ENCODE measurements around the gene SNX2.

Gene SNX2

GRCh38 chr5:122815218-122815767, 40.4 kb downstream of the SNX2 start:
- no peak overlapping the region for H3K9ac ChIP-seq (ENCODE audit: low read length)
- H3K27ac ChIP-seq (ENCODE audit: low read depth, low read length), result no peak overlapping the region
- H3K4me3 ChIP-seq (ENCODE audit: low read length), result no peak overlapping the region
- H3K4me1 ChIP-seq (ENCODE audit: control insufficient read depth, insufficient read depth, low read length), result no peaks in the 10 kb centered on the region
- no peaks in the 10 kb centered on the region for H3K27me3 ChIP-seq (ENCODE audit: control insufficient read depth, insufficient read depth, low read length)
- H3K36me3 ChIP-seq (ENCODE audit: control insufficient read depth, insufficient read depth, low read length), result peaks cover 7% of the 10 kb centered on the region

DNA sequence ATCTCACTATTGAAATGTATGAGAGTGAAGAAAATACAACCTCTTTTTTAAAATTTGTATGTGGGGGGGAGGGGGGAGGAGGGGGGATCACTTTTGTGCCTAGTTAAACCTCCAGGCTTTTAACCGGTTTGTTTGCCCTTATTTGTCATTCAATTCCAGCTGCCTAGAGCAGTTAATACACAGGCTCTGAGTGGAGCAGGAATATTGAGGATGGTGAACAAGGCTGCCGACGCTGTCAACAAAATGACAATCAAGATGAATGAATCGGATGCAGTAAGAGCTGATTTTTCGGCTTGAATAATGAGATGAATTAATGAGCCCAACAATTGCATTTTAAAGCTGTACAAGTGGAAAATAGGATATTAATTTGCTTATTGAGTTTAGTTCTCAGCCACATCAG, 41.9 kb downstream of the SNX2 start:
- Histone ChIP-seq H3K27me3 (ENCODE audit: control insufficient read depth, insufficient read depth, low read length) (no peaks in the 10 kb centered on the region), H3K4me1 (ENCODE audit: control insufficient read depth, insufficient read depth, low read length) (no peaks in the 10 kb centered on the region), H3K9ac (ENCODE audit: low read length) (no peak overlapping the region), H3K4me3 (ENCODE audit: low read length) (no peak overlapping the region), H3K27ac (ENCODE audit: low read depth, low read length) (no peak overlapping the region), H3K36me3 (ENCODE audit: control insufficient read depth, insufficient read depth, low read length) (peaks cover 7% of the 10 kb centered on the region)

GRCh38 chr5:122831984-122832383, 57.1 kb downstream of the SNX2 start:
- no peak overlapping the region for H3K9ac ChIP-seq (ENCODE audit: low read length)
- no peak overlapping the region for H3K4me3 ChIP-seq (ENCODE audit: low read length)
- H3K36me3 ChIP-seq (ENCODE audit: control insufficient read depth, insufficient read depth, low read length), result no peaks in the 10 kb centered on the region
- H3K4me1 ChIP-seq (ENCODE audit: control insufficient read depth, insufficient read depth, low read length), result no peaks in the 10 kb centered on the region
- no peak overlapping the region for H3K27ac ChIP-seq (ENCODE audit: low read depth, low read length)
- no peaks in the 10 kb centered on the region for H3K27me3 ChIP-seq (ENCODE audit: control insufficient read depth, insufficient read depth, low read length)

DNA sequence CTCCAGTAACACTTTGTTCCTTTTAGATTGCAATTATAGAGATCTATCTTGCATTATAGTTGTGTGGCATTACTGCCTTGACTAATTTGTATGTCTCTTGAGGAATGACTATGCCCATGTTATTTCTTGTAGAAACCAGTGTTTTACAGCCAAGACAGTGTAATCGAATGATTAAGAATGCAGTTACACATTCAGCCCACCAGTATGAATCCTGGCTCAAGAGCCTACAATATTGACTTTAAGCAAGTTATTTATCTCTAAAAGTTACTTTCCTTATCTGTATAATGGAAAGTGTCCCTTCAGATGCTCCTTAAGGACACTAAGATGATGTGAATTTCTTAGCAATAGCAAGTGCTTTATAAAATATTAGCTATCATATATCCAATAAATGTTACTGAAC, 60.8 kb downstream of the SNX2 start:
- no peak overlapping the region for H3K9ac ChIP-seq (ENCODE audit: low read length)
- no peaks in the 10 kb centered on the region for H3K4me1 ChIP-seq (ENCODE audit: control insufficient read depth, insufficient read depth, low read length)
- H3K36me3 ChIP-seq (ENCODE audit: control insufficient read depth, insufficient read depth, low read length), result no peaks in the 10 kb centered on the region
- H3K27ac ChIP-seq (ENCODE audit: low read depth, low read length), result no peak overlapping the region
- H3K27me3 ChIP-seq (ENCODE audit: control insufficient read depth, insufficient read depth, low read length), result no peaks in the 10 kb centered on the region
- H3K4me3 ChIP-seq (ENCODE audit: low read length), result no peak overlapping the region

- H3K4me3 ChIP-seq (ENCODE audit: low read length), result no peak overlapping the region
- H3K27me3 ChIP-seq (ENCODE audit: control insufficient read depth, insufficient read depth, low read length), result no peaks in the 10 kb centered on the region
- no peaks in the 10 kb centered on the region for H3K4me1 ChIP-seq (ENCODE audit: control insufficient read depth, insufficient read depth, low read length)
- H3K27ac ChIP-seq (ENCODE audit: low read depth, low read length), result no peak overlapping the region
- no peaks in the 10 kb centered on the region for H3K36me3 ChIP-seq (ENCODE audit: control insufficient read depth, insufficient read depth, low read length)
- H3K9ac ChIP-seq (ENCODE audit: low read length), result no peak overlapping the region
Observed at GRCh38 chr5:122836947-122837346, 62.1 kb downstream of the SNX2 start.

GRCh38 chr5:122839731-122840130, 64.9 kb downstream of the SNX2 start:
- Histone ChIP-seq H3K36me3 (ENCODE audit: control insufficient read depth, insufficient read depth, low read length) (no peaks in the 10 kb centered on the region), H3K27me3 (ENCODE audit: control insufficient read depth, insufficient read depth, low read length) (no peaks in the 10 kb centered on the region), H3K27ac (ENCODE audit: low read depth, low read length) (no peak overlapping the region), H3K4me3 (ENCODE audit: low read length) (no peak overlapping the region), H3K9ac (ENCODE audit: low read length) (no peak overlapping the region), H3K4me1 (ENCODE audit: control insufficient read depth, insufficient read depth, low read length) (peaks cover 4% of the 10 kb centered on the region)

GRCh38 chr5:122842016-122842580, 67.2 kb downstream of the SNX2 start:
- H3K36me3 ChIP-seq (ENCODE audit: control insufficient read depth, insufficient read depth, low read length), result no peaks in the 10 kb centered on the region
- no peak overlapping the region for H3K27ac ChIP-seq (ENCODE audit: low read depth, low read length)
- no peaks in the 10 kb centered on the region for H3K27me3 ChIP-seq (ENCODE audit: control insufficient read depth, insufficient read depth, low read length)
- no peak overlapping the region for H3K4me3 ChIP-seq (ENCODE audit: low read length)
- no peak overlapping the region for H3K9ac ChIP-seq (ENCODE audit: low read length)
- peaks cover 4% of the 10 kb centered on the region for H3K4me1 ChIP-seq (ENCODE audit: control insufficient read depth, insufficient read depth, low read length)

DNA sequence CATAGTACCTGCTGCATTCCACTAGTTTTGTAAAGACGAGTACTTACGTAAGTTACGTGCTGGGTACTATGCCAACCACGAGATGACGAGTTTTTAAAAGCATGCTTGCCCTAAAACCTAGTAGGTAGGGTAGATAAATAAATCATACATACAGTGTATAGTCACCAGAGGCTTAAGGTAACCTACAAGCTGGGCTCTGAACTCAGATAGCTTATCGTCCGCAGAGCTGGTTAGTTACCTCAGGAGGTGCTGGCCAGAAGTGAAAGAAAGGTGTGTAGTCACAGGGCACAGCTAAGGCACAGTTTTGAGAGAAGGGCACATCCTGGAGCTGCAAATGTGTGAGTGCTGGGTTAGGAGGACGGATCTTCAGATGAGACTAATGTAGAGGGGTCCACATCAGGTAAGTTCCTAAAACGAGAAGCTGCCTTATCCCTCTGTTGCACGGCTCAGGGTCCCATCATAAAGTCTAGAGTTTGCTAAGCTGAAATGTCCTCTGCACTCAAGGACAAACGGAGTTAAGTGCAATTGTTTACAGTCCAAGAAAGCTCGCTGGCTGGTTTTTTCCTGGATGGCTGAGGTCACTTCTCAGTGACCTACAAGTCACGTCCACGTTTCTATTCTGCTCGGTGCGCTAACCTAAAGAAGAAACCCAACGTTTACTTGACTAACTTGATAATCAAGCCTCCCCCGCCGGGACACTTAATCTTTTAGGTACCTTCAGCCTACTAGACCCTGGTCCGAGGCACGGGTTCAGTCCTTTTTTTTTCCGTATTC, 69.4 kb downstream of the SNX2 start:
- Histone ChIP-seq H3K27me3 (ENCODE audit: control insufficient read depth, insufficient read depth, low read length) (no peaks in the 10 kb centered on the region), H3K9ac (ENCODE audit: low read length) (peak overlapping the region; percentile 72), H3K36me3 (ENCODE audit: control insufficient read depth, insufficient read depth, low read length) (no peaks in the 10 kb centered on the region), H3K4me1 (ENCODE audit: control insufficient read depth, insufficient read depth, low read length) (peaks cover 4% of the 10 kb centered on the region), H3K4me3 (ENCODE audit: low read length) (peak overlapping the region; percentile 84), H3K27ac (ENCODE audit: low read depth, low read length) (peak overlapping the region; percentile 65)

DNA sequence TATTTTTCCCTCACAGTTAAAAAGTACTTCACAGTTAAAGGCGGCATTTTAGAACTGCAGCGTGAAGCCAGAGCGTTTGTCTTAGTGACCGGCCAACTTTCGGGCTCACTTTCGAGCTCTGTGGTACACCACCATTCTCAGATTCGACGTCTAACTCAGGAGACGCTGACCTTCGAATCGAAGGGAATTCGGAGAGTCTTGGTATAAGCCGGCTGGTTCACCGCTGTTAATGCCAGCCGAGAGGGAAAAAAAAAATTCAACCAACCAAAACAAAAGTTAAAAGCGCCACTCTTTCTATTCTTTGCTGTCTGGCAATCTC, 70.0 kb downstream of the SNX2 start:
- Histone ChIP-seq H3K4me3 (ENCODE audit: low read length) (peak overlapping the region; percentile 84), H3K36me3 (ENCODE audit: control insufficient read depth, insufficient read depth, low read length) (no peaks in the 10 kb centered on the region), H3K27me3 (ENCODE audit: control insufficient read depth, insufficient read depth, low read length) (no peaks in the 10 kb centered on the region), H3K9ac (ENCODE audit: low read length) (peak overlapping the region; percentile 72), H3K4me1 (ENCODE audit: control insufficient read depth, insufficient read depth, low read length) (peaks cover 4% of the 10 kb centered on the region), H3K27ac (ENCODE audit: low read depth, low read length) (peak overlapping the region; percentile 65)

DNA sequence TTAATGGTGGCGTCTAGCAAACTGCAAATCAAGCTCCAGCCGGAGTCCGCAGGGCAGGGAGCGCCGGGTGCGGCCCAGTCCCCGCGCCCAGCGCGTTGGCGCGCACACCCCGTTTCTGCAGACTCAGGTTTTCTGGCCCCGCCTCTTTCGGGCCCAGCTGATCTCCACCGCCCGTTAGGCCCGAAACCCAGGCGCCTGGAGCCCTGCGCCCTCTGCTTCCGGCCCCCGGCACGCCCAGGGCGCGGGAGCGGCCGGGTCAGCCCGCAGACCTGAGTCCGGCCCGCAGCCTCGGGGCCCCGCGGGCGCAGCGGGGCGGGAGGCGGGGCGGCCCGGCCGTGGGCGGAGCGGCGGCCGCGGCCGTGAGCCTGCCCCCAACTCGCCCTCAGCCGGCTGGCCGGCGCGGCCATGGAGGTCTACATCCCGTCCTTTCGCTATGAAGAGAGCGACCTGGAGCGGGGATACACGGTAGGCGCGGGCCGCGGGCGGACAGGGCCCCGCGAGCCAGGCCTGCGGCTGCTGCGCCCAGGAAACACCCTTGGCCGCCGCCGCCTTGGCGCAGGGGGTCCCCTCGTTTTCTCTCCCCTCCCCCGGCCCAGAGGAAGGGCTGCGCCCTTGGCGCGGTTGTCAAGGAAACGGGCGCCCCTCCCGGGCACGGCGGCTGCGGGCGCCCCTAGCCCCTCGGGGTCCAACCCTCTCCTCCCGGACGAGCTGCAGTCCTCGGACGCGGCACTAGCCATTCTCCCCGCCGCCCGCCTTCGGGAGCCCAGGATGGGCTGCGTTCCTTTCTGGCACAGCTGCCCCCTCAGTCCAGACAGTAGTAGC, 70.6 kb downstream of the SNX2 start, which contains the start of gene SNX24:
Gene SNX24 (plus strand): TSS at position 385 of the 822 bp plus-strand sequence. CDS start 21 bp downstream, at position 406.
- H3K36me3 ChIP-seq (ENCODE audit: control insufficient read depth, insufficient read depth, low read length), result no peaks in the 10 kb centered on the region
- peak within 1 kb of the TSS; percentile 72 for H3K9ac ChIP-seq (ENCODE audit: low read length)
- peak within 1 kb of the TSS; percentile 65 for H3K27ac ChIP-seq (ENCODE audit: low read depth, low read length)
- H3K4me1 ChIP-seq (ENCODE audit: control insufficient read depth, insufficient read depth, low read length), result peaks cover 4% of the 10 kb centered on the region
- H3K4me3 ChIP-seq (ENCODE audit: low read length), result peak within 1 kb of the TSS; percentile 84
- H3K27me3 ChIP-seq (ENCODE audit: control insufficient read depth, insufficient read depth, low read length), result no peaks in the 10 kb centered on the region

DNA sequence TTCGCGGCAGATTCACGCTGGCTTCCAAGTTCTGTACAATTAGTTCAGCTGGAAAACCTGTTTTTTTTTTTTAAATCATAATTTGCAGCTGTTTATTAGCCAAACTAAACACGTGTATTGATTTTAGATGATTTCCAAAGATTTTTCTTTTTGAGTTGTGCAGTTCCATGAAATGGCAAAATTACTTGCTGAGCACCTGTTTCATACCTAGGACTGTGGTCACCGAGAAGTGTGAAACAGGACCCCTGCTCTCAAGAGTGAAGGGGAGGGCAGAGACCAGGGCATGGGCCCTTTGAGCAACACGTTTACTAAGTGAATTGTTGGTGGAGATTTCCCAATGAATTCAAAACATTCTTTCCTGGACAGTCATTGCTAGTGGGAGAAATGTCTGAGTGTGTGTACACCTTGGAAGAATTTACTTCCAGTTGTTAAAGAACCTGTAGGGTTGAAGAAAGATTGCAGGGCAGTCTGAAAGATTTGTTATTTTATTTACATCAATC, 71.2 kb downstream of the SNX2 start:
- Histone ChIP-seq H3K4me3 (ENCODE audit: low read length) (peak overlapping the region; percentile 84), H3K27me3 (ENCODE audit: control insufficient read depth, insufficient read depth, low read length) (no peaks in the 10 kb centered on the region), H3K9ac (ENCODE audit: low read length) (no peak overlapping the region), H3K27ac (ENCODE audit: low read depth, low read length) (peak overlapping the region; percentile 65), H3K4me1 (ENCODE audit: control insufficient read depth, insufficient read depth, low read length) (peaks cover 4% of the 10 kb centered on the region), H3K36me3 (ENCODE audit: control insufficient read depth, insufficient read depth, low read length) (no peaks in the 10 kb centered on the region)

- H3K4me3 ChIP-seq (ENCODE audit: low read length), result no peak overlapping the region
- H3K4me1 ChIP-seq (ENCODE audit: control insufficient read depth, insufficient read depth, low read length), result peaks cover 4% of the 10 kb centered on the region
- H3K36me3 ChIP-seq (ENCODE audit: control insufficient read depth, insufficient read depth, low read length), result no peaks in the 10 kb centered on the region
- H3K27ac ChIP-seq (ENCODE audit: low read depth, low read length), result no peak overlapping the region
- H3K9ac ChIP-seq (ENCODE audit: low read length), result no peak overlapping the region
- H3K27me3 ChIP-seq (ENCODE audit: control insufficient read depth, insufficient read depth, low read length), result no peaks in the 10 kb centered on the region
Observed at GRCh38 chr5:122847687-122848081, 72.8 kb downstream of the SNX2 start.
